Upper lobe of right lung (tissue), 1 donor: ENCODE data around the gene ZFP36L1. TPM values are rescaled to one million over a fixed set of nuclear protein-coding genes. Genes with fewer than 3 reads are reported as not detected.

Source experiments
- ATAC-seq: fragments of 200-7000 bp; cut with Tn5 transposase; one replicate; pipeline ENCODE4 v1.9.1; 2020; ENCODE audit warnings: mild to moderate bottlenecking, moderate library complexity
- DNase-seq: peaks from one replicate; pipeline ENCODE4 v3.0.0-alpha.2; 2020
- H3K27ac ChIP-seq: fragments of 200-600 bp; one replicate; pipeline ENCODE4 v1.8.0; 2022
- H3K27me3 ChIP-seq: fragments of 200-600 bp; one replicate; pipeline ENCODE4 v1.8.0; 2022; ENCODE audit warnings: mild to moderate bottlenecking
- H3K36me3 ChIP-seq: fragments of 200-600 bp; one replicate; pipeline ENCODE4 v1.8.0; 2022
- H3K4me1 ChIP-seq: fragments of 200-600 bp; one replicate; pipeline ENCODE4 v1.8.0; 2022
- H3K4me3 ChIP-seq: fragments of 200-600 bp; one replicate; pipeline ENCODE4 v1.8.0; 2022; ENCODE audit warnings: mild to moderate bottlenecking
- H3K9me3 ChIP-seq: fragments of 200-600 bp; one replicate; pipeline ENCODE4 v1.8.0; 2022
- CTCF ChIP-seq: fragments of 200-600 bp; IDR thresholded peaks from one replicate; pipeline ENCODE4 v1.8.0; 2022; ENCODE audit warnings: antibody characterized with exemption
- intact Hi-C: fragments of 100-400 bp; cut with DNase I; formaldehyde crosslinking; loops from one replicate; pipeline ENCODE4 v1.11.0; 2022
- long read RNA-seq: library from polyadenylated mRNA; unstranded; transcript quantifications from one replicate; pipeline ENCODE4 v2.0.0, GENCODE V29; 2021
- total RNA-seq: library from RNA; stranded (reverse); fragmentation: NEBNext Ultra II Directional; extraction: Animal tissue kit (Norgen Biotek cat#: 25700); gene quantifications from one replicate; pipeline ENCODE4 v1.2.1, GENCODE V29; 2021
- donor health status: DM: no; HTN: yes; CAD: no; lungs with severe emphysema.

ZFP36L1 gene
- total RNA-seq = 187 TPM
- long read RNA-seq, transcript ZFP36L1-202 (2 exons, 3,190 nt) = major isoform, 57 of 109 reads
- long read RNA-seq, partial matches to known transcripts = 0 of 109 reads
- long read RNA-seq, other reads (novel, unspliced or antisense) = 48 of 109 reads

DNA sequence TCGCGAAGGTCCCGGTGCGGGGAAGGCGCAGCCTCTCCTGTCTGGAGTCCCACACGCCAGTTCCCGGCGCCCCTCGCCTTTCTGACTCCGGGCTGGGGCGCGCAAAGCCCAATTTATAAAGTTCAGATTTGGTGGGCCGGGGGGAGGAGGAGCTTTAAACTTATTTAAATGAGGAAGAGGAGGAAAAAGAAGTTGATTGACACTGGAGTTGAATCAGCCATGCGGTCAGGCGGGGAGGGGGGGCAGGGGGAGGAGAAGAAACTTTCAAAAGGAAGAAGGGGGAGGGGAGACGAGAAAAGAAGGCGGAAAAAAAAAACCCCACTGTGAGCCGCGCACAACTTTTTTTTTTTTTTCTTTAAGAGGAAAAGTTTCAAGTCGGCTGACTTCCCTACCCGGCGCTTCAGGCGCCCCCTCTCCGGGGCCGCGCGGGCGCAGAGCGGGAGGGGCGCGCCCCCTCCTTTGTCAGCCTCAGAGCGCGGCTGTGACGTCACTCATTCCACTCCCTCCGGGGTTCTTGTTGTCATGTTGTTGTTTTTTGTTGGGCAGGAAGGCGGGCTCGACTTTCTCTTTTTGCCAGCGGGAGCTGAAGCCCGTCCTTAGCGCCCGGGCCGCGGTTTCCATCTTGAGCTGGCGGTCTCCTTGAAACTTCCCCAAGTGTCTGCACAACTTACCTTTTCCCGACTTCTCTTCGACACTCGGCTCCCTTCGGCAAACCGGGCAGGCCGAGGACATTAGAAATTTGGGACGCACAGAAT, at the start of gene ZFP36L1:
ZFP36L1 (minus strand) TSS at position 89 of the 755 bp plus-strand sequence. CDS start 129 bp downstream, outside the sequence.
- TF ChIP-seq CTCF = no peak
- H3K9me3 ChIP-seq = no peaks in the 10 kb centered on the region
- DNase-seq (peak; percentile 96), ATAC-seq (peak; percentile 64)
- intact Hi-C loops = no loop called here
- peaks cover 26% of the 10 kb centered on the region for H3K36me3 ChIP-seq
- peaks cover 27% of the 10 kb centered on the region for H3K4me1 ChIP-seq
- peak within 1 kb of the TSS; percentile 100 for H3K27ac ChIP-seq
- H3K27me3 ChIP-seq = no peaks in the 10 kb centered on the region
- peak within 1 kb of the TSS; percentile 97 for H3K4me3 ChIP-seq

DNA sequence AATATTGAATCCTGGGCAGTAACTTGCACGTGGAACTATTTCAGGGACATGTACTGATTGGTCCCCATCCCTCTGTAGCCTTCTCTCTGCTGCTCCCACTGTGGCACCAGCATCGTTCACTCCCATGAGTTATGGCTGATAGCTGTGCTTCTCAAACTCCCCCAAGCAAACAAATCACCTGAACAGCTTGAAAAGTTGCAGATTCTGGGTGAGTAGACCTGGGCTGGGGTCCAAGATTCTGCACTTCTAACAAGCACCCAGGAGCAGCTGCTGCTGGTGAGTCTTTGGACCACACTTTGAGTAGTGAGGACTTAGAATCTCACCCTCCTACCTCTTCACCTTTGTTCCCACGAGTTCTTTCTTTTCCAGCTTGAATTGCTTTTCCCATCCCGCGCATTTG, 49.4 kb upstream of the ZFP36L1 start:
- ATAC-seq = no peak
- intact Hi-C loops = no loop called here
- Histone ChIP-seq H3K27ac (no peak overlapping the region), H3K9me3 (no peaks in the 10 kb centered on the region), H3K36me3 (no peaks in the 10 kb centered on the region), H3K27me3 (peaks cover 3% of the 10 kb centered on the region), H3K4me1 (peaks cover 4% of the 10 kb centered on the region), H3K4me3 (no peak overlapping the region)
- TF ChIP-seq CTCF = no peak
- no peak for DNase-seq

DNA sequence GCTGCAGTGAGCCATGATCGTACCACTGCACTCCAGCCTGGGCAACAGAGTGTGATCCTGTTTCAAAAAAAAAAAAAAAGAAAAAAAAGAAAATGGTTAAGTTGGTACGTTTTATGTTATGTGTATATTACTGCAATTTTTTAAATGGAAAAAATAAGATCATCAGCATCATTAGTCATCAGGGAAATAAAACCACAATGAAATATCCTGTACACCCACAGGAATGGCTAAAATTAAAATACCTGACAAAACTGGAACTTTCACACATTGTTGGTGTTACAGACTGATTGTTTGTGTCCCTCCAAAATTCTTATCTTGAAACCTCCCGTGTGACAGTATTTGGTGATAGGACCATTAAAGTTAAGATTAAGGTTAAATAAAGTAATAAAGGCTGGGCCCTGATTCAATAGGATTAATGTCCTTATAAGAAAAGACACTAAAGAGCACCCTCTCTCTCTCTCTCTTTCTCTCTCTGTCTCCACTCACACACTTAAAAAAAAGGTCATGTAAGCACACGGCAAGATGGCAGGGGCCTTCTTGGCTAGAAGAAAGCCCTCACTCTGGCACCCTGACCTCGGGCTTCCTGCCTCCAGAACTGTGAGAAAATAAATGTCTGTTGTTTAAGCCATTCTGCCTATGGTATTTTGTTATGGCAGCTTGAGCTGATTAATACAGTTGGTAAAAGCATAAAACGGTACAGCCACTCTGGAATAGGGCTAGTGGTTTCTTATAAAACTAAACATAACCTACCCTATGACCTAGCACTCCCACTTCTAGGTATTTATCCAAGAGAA, 48.3 kb upstream of the ZFP36L1 start:
- H3K36me3 ChIP-seq = no peaks in the 10 kb centered on the region
- no peak overlapping the region for H3K4me3 ChIP-seq
- TF ChIP-seq CTCF = no peak
- peaks cover 3% of the 10 kb centered on the region for H3K27me3 ChIP-seq
- no peak overlapping the region for H3K27ac ChIP-seq
- no peaks in the 10 kb centered on the region for H3K9me3 ChIP-seq
- intact Hi-C loops = no loop called here
- peaks cover 4% of the 10 kb centered on the region for H3K4me1 ChIP-seq
- DNase-seq (no peak), ATAC-seq (no peak)

- no peak for TF ChIP-seq CTCF
- no peak for DNase-seq
- no peak overlapping the region for H3K27ac ChIP-seq
- ATAC-seq = no peak
- peaks cover 3% of the 10 kb centered on the region for H3K27me3 ChIP-seq
- intact Hi-C loops = no loop called here
- no peaks in the 10 kb centered on the region for H3K36me3 ChIP-seq
- peaks cover 4% of the 10 kb centered on the region for H3K4me1 ChIP-seq
- H3K9me3 ChIP-seq = peaks cover 5% of the 10 kb centered on the region
- H3K4me3 ChIP-seq = no peak overlapping the region
Observed at GRCh38 chr14:68840454-68840853, 47.6 kb upstream of the ZFP36L1 start.

DNA sequence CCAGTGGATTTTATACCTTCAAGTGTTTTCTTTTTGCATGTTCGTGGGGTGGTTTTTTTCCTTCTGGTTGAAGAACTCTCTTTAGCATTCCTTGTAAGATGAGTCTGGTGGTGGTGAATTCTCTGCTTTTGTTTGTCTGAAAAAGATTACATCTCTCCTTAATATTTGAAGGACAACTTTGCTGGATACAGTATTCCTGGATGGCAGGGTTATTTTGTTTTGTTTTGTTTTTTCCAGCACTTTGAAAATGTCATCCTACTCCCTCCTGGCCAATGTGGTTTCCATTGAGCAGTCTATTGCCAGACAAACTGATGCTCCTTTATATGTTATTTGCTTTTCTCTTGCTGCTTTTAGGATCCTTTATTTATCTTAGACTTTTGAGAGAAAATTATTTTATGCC, 43.2 kb upstream of the ZFP36L1 start:
- DNase-seq (no peak), ATAC-seq (no peak)
- Histone ChIP-seq H3K4me1 (no peaks in the 10 kb centered on the region), H3K9me3 (peaks cover 5% of the 10 kb centered on the region), H3K27ac (no peak overlapping the region), H3K4me3 (no peak overlapping the region), H3K36me3 (no peaks in the 10 kb centered on the region), H3K27me3 (no peaks in the 10 kb centered on the region)
- intact Hi-C loops = no loop called here
- TF ChIP-seq CTCF = no peak
